ENCODE measurements around the gene TMEM232.

GRCh38 chr5:110371011-110371724, 355.3 kb downstream of the TMEM232 start:
- TF ChIP-seq CTCF (IDR thresholded peaks at IDR 0.05) (no peak), POLR2A (IDR thresholded peaks at IDR 0.05) (no peak)

Data from esophagus squamous epithelium (tissue), 4 donors.